Right renal cortex interstitium (tissue), 3 donors: ENCODE data around the gene CDH2. TPM values are rescaled to one million over a fixed set of nuclear protein-coding genes. Genes with fewer than 3 reads are reported as not detected.
"Not testable (repeated sequence)": the region's sequence is repeated elsewhere in the genome, so short reads cannot be mapped to it uniquely, and the experiment has no call there.

ENCODE experiments used
- DNase-seq, 3 donors: peaks; one replicate each; pipeline ENCODE4 v3.0.0-alpha.2; 2013; ENCODE audit warnings: low read depth in 3 of 3, low spot score in 2 of 3
- polyA plus RNA-seq, 3 donors: library from polyadenylated mRNA; unstranded; fragments of 120-200 nt; gene quantifications; one replicate each; pipeline ENCODE4 v1.2.1, GENCODE V29; 2013; ENCODE audit not compliant: insufficient read length in 3 of 3

Gene CDH2
- polyA plus RNA-seq, 3 donors, result 81.3 to 93.8 (median 85.4) TPM

DNA sequence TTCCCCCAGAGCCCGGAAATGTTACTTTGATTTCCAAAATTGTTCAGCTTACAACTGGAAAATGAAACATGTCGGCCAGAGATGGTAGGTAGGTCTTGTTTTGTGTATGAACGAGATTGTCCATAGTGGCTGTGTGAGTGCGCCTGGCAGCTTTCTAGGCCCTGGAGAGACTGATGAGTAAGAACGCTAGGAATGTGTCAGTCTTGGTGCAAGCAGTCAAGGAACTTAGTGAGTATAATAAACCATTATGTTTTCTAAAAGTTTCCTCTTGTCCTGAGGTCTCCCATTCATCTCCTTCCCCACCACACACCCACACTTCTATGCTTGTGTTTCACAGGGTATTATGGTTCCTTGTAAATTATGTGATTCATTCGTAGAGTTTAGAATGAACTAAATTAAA lies 234.2 kb downstream of the CDH2 start:
- no peak for DNase-seq

- DNase-seq, result no peak
Observed at GRCh38 chr18:27931535-27931934, 245.4 kb downstream of the CDH2 start.

DNA sequence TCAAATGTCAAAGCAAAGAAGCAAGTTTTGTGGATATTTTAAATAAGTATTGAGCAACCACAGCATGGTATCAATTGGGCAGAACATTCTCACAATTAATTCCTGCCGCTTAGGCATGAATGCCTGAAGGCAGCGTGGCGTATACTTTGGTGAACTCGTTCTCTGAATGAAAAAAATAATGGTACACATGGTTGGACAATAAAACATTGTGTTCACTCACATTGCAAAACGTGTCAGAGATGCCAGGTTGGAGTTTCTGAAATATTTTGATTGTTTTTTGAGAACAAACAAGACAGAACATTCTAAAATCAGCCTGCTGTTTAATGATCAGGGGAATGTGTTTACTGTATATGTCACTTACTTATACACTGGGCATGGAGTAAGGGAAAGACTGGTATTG lies 254.2 kb downstream of the CDH2 start:
- DNase-seq, result no peak

DNA sequence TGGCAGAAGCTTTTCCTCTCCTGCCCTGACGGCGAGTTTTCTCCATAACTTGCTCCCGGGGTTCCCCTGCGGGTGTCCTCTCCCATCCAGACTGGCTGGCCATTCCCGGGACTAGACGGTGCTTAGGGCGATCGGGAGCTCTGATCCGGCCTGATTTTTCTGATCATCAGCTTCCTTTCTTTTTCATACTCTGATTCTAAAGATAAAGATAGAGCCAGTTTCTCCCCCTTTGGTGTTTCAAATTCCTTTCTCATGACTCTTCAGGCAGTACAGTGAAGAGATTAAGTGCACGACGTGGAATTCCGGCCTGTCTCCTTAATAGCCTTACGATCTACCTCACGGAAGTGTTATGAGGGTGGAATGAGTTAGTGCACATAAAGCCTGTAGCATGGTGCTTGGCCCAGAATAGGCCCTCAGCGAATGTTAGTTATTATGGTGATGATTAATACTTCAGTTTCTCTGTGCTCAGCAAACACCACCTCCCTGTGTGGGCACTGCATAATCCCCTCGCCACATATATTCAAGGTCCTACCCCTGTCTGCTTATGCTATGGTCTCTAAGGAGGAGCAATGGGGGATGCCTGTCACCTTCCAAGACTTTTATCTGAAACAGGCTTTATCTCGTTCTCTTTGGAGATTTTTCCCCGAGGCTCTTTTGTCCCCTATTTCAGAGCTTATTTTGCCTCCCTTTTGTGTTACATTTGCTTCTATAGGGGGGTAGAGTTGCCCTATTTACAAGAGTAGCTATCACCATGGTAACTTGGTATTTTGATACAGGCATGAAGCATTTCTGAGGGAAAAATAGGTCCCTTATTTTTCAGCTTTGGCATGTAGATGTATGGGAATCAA lies 254.8 kb downstream of the CDH2 start:
- DNase-seq, result peak in 1 of 3 donors; percentile 4

DNA sequence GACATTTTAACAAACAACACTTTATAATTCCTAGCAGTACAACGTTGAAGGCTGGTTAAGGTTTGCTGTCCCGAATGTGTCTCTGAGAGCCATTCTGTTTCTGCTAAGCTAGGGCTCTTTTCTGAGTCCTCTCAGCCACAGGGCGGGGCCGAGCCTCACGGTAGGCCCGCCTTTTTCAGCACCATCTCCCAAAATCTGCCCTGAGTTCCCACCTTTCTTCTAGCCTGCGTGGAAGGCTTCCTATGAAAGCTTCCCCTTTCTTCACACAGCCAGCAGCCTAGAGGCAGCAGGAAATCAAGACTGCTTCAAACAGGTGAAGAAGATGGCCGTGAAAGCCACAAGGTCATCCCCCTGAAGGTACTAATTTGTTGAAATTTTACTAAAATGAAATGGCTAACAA lies 255.5 kb downstream of the CDH2 start:
- DNase-seq, result no peak

GRCh38 chr18:27920836-27921235 lies 256.1 kb downstream of the CDH2 start:
- no peak for DNase-seq

DNA sequence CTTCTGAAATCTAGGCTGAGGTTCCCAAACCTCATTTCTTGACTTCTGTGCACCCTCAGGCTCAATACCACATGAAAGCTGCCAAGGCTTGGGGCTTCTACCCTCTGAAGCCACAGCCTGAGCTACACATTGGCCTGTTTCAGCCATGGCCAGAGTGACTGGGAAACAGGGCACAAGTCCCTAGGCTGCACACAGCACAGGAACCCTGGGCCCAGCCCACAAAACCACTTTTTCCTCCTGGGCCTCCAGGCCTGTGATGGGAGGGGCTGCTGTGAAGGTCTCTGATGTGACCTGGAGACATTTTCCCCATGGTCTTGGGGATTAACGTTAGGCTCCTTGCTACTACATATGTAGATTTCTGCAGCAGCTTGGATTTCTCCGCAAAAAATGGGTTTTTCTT lies 270.7 kb downstream of the CDH2 start:
- DNase-seq, result not testable (repeated sequence)

DNA sequence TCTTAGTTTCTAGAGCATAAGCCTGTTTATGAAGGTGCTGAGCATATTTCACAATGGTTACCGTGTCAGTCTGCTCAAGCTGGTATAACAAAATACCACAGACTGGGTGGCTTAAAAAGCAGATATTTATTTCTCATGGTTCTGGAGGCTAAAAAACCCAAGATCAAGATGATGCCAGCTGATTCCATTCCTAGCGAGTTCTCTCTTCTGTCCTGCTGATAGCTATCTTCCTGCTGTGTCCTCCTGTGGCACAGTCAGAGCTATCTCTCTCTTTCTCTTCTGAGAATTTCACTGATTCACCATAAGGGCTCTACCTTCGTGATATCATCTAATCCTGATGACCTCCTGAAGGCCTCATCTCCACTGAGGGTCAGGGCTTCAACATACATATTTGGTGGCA lies 273.0 kb downstream of the CDH2 start:
- DNase-seq, result no peak

DNA sequence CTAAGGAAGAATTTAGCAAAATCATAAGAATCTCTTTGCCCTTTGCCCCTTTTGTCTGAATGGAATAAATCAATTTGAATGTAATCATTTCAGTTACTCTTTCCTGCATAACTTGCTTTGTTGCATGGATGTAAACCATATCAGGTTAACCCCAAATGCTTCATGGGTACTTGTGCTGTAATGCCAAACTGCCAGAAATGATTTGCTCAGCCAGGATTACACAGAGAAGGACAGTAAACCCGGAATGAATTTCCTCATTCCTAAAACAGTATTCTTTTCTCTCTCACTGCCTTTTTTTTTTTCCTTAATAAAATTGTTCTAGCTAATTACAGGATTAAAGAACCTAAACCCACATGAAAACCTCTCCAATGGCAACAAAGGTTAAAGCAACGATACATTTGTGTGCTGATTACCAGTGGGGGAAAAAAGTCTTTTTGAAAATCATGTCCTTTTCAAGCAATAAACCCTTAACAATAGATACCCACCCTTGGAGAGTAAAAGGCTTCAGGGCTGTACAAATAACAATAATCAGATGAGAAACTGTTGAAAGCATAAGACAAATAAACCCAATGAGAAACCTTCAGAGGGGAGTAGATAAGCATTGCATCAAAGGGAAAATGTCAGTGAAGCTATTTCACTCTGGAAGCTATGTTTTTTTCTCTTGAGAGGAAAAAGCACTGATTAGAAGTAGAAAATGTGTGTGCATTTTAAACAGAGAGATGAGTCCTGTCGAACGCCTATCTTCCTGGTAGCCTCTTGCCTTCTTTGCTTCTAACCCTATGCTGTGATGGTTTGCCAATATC lies 275.3 kb downstream of the CDH2 start:
- DNase-seq, result no peak
